ENCODE measurements around the gene ZBTB49. TPM values are rescaled to one million over a fixed set of nuclear protein-coding genes. Genes with fewer than 3 reads are reported as not detected.

ZBTB49 gene
- total RNA-seq, 4 donors from 2014 or later: 1.7 to 6.3 (median 4.4) TPM

GRCh38 chr4:4317496-4318232 lies 27.6 kb downstream of the ZBTB49 start:
- Histone ChIP-seq H3K36me3 (peaks cover 0 to 98% (median 25%) of the 10 kb centered on the region in 3 donors), H3K27me3 (no peaks in the 10 kb centered on the region), H3K27ac (no peak overlapping the region), H3K4me3 (no peak overlapping the region), H3K9me3 (no peaks in the 10 kb centered on the region), H3K4me1 (no peaks in the 10 kb centered on the region)
- 94% methylated on average over 17 to 19 of the region's 23 CpGs for WGBS, 2 donors
- intact Hi-C loops (cut with DNase I): no loop called here
- DNase-seq: no peak
- TF ChIP-seq POLR2A (IDR thresholded peaks at IDR 0.05): no peak
- no peak for TF ChIP-seq CTCF (IDR thresholded peaks at IDR 0.05)

- no peaks in the 10 kb centered on the region for H3K9me3 ChIP-seq
- DNase-seq: no peak
- H3K4me1 ChIP-seq: no peaks in the 10 kb centered on the region
- H3K36me3 ChIP-seq: peaks cover 0 to 72% (median 21%) of the 10 kb centered on the region in 3 donors
- no peak overlapping the region for H3K4me3 ChIP-seq
- no peak overlapping the region for H3K27ac ChIP-seq
- no peak for TF ChIP-seq POLR2A (IDR thresholded peaks at IDR 0.05)
- TF ChIP-seq CTCF (IDR thresholded peaks at IDR 0.05): no peak
- no peaks in the 10 kb centered on the region for H3K27me3 ChIP-seq
- 91 to 94% methylated on average over 13 of the region's 15 CpGs for WGBS, 2 donors
- intact Hi-C loops (cut with DNase I): no loop called here
These were observed 30.5 kb downstream of the ZBTB49 start for GRCh38 chr4:4320528-4320927.

GRCh38 chr4:4320951-4321714 lies 31.1 kb downstream of the ZBTB49 start:
- H3K9me3 ChIP-seq: no peaks in the 10 kb centered on the region
- intact Hi-C loops (cut with DNase I): no loop called here
- WGBS, 2 donors: 92 to 93% methylated on average over 17 to 23 of the region's 26 CpGs
- H3K36me3 ChIP-seq: peaks cover 0 to 66% (median 21%) of the 10 kb centered on the region in 3 donors
- H3K27ac ChIP-seq: no peak overlapping the region
- no peak for TF ChIP-seq POLR2A (IDR thresholded peaks at IDR 0.05)
- no peak for TF ChIP-seq CTCF (IDR thresholded peaks at IDR 0.05)
- H3K27me3 ChIP-seq: no peaks in the 10 kb centered on the region
- no peak overlapping the region for H3K4me3 ChIP-seq
- H3K4me1 ChIP-seq: no peaks in the 10 kb centered on the region
- DNase-seq: no peak

- WGBS, 2 donors: 85 to 88% methylated on average over 12 to 17 of the region's 18 CpGs
- intact Hi-C loops (cut with DNase I): no loop called here
- TF ChIP-seq POLR2A (IDR thresholded peaks at IDR 0.05) (no peak), CTCF (IDR thresholded peaks at IDR 0.05) (no peak)
- Histone ChIP-seq H3K27ac (no peak overlapping the region), H3K9me3 (no peaks in the 10 kb centered on the region), H3K36me3 (peaks cover 0 to 56% (median 21%) of the 10 kb centered on the region in 3 donors), H3K4me3 (no peak overlapping the region), H3K27me3 (no peaks in the 10 kb centered on the region), H3K4me1 (no peaks in the 10 kb centered on the region)
- DNase-seq: no peak
These were observed 32.1 kb downstream of the ZBTB49 start for GRCh38 chr4:4321951-4322688.

Data from esophagus squamous epithelium (tissue), 5 donors.